Measurements from ENCODE around the gene PBX1.

Gene PBX1

GRCh38 chr1:164764333-164764732 lies 205.3 kb downstream of the PBX1 start:
- no peak for ATAC-seq

GRCh38 chr1:164765557-164765956 lies 206.6 kb downstream of the PBX1 start:
- ATAC-seq, result no peak

- no peak for ATAC-seq
Observed at GRCh38 chr1:164765992-164766720, 207.2 kb downstream of the PBX1 start.

- no peak for ATAC-seq
Observed at GRCh38 chr1:164767752-164768402, 208.9 kb downstream of the PBX1 start.

DNA sequence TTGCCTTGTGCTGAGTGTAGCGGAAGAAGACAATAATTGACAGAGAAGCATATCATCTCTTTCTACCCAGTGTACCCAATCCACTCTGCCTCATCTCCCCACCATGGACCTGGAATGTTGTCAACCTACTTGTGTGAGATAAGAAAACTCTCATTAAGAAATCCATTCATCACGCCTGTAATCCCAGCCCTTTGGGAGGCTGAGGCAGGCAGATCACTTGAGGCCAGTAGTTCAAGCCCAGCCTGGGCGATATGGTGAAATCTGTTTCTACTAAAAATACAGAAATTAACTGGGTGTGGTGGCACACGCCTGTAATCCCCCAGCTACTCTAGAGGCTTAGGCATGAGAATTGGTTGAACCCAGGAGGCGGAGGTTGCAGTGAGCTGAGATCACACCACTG lies 209.6 kb downstream of the PBX1 start:
- ATAC-seq, result no peak

- no peak for ATAC-seq
Observed at GRCh38 chr1:164769486-164770130, 210.6 kb downstream of the PBX1 start.

DNA sequence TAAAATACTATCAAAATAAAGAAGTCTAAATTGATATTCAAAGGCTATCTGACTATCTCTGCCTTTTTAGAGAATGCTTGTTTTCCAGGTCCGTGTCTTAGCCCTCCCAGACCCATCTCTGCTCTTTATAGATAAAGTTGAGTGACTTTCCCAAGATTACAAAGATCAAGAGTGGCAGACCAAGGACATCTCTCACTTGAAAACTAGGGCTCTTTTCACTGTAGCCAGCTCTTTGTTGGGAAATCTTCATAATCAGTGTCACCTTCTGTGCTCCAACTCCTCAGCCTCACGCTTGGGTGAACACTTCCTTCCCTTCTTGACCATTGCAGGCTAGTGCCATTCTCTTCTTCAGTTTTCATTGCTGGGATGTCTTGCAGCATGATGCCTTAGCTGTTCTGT lies 211.1 kb downstream of the PBX1 start:
- ATAC-seq, result no peak

DNA sequence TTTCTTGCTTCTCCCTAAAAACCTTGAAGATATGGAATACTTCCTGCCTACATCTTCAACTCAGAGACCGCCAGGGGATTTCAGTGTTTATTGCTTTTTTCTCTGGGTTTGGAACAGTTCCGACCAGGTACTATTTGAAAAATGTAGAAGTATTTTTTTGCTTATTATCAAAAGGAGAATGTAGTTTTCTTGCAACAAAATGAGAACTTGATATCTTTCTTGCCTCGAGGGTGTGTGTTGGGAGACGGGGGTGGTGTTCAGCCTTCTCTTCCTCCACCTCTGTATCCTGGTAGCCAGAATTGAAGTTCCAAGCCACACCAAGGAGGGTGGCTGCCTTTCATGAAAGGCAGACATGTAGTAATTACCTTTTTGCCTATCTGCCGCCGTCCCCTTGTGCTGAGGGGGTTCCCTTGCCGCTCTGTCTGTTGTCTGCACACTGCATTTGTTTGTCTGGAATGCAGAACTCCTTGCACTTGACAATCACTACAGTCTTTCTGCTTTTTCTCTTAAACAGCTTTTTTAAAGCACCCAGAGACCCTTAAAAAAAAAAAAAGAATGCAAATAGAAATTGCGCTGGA lies 212.1 kb downstream of the PBX1 start:
- ATAC-seq, result no peak

DNA sequence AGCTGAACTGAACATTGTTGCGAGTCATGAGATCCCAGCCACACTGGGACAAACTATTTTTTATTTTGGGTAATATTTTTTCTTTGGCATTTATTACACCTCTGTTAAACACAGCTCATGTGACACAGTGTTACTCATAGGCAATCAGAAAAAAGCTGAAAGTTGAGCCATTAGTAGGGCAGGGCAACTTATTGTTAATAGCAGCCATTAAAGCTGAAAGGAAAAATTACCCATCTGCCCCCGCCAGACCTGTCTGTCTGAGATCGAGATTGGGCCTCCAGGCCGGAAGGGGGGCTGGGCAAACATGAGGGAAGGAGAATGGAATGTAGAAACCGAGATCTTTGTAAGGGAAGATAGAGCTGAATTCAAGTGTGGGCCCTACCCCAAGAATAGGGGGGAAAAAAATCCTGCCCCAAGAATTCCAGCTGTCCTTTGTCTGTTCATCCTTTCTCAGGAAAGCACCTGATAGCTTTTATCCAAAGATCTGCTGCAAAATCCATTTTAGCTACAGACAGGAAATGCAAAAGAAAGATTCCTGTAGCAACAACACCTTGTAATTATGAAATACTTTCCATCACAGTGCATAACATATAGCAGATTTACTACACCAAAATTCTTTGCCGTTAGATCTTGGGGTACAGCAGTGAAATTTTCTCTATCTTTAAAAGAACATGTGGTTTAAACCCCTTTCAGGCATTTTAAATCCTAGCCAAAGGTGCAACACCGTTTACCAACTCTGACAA lies 212.8 kb downstream of the PBX1 start:
- ATAC-seq, result no peak

DNA sequence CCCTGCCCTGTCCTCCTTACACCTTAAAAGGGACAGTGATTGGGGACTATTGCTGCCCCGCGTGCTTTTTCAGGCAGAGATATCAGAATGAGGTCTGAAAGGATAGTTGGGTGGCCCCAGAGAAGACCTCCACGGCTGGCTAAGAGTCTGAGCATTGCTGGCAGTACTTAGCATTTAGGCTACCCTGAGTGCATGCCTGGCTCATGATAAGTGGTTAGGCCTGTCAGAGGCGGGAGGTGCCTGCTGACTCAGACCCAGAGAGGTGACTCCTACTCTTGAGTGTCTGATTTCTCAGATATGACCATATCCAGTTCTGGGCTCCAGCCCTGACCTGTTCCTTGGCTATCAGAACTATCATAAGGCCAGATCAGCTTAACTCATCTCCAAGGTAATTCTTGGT lies 213.7 kb downstream of the PBX1 start:
- ATAC-seq, result no peak

DNA sequence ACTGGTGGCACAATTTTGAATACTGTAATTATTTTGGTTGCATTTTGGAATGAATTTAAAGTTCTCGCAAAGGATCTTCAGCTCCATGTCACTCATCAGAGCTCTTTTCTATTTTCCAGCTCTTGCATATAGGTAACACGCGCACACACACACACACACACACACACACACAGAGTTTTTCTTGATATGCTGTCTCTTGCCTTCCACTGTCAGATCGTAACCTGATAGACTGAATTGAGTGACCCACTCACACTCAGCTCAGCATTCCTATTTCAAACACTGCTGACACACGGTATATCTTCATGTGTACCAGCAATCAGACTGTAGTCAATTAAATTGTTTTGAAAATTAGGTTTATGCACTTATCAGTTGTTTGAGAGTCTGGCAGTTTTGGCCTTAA lies 214.1 kb downstream of the PBX1 start:
- ATAC-seq, result no peak

- ATAC-seq, result no peak
Observed at GRCh38 chr1:164774413-164774812, 215.4 kb downstream of the PBX1 start.

DNA sequence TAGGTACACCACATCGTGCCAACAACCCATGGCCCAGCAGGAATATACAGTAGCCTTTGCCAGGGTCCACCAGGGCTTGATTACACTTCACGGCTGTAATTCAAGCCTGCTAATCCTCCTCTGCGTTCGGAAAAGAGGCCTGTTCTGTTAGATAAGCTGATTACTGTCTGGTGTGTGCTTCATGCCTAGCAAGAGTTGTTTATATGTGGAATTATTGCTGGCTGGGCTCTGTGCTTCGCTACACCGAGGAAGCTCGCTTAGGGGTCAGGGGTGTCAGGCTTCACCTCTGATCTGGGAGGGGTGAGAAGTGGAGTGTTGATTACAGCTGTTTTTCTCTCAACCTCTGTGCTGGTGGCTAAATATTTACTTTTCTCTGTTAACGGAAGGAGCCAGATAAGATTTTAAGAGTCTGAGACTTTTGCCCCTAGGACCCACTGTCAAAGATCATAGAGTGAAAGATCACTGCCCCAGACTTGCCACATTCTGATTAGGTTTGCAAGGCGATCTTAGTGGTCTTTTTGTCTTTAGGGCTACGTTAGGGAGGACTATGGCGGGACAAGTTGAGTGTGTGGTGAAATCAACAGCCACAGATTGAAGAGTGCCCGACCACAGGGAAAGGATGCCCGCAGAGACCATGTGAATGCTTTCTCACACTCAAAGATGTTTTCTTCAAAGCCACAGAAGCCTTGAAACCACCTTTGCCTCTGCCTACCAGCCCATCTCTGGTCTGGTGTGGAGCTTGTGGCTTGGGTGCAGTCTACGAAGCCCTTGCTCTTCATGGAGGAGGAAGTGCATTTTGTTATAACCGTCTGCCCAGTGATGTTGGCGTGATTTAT lies 216.1 kb downstream of the PBX1 start:
- no peak for ATAC-seq

- no peak for ATAC-seq
Observed at GRCh38 chr1:164777518-164777917, 218.5 kb downstream of the PBX1 start.

DNA sequence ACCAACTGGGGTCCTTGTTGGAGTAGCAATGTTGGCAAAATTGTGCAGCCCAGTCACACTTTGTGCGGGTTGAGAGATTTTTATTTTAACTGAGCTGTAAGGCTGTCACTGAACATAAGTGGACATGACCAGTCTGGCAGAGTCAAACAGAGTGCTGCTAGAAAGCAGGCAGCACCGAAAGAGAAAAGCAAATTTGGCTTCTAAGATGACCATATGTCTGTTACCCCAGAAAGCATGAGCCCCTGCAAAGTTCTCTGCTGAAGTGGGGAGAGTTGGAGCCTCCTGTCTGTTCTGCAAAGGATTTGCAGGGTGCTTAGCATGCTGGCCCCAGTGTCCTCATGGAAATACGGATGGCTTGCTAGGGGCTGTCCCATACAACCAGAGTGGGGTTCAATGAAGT lies 220.4 kb downstream of the PBX1 start:
- no peak for ATAC-seq

GRCh38 chr1:164780111-164780812 lies 221.3 kb downstream of the PBX1 start:
- ATAC-seq, result no peak

GRCh38 chr1:164780863-164781262 lies 221.9 kb downstream of the PBX1 start:
- no peak for ATAC-seq

DNA sequence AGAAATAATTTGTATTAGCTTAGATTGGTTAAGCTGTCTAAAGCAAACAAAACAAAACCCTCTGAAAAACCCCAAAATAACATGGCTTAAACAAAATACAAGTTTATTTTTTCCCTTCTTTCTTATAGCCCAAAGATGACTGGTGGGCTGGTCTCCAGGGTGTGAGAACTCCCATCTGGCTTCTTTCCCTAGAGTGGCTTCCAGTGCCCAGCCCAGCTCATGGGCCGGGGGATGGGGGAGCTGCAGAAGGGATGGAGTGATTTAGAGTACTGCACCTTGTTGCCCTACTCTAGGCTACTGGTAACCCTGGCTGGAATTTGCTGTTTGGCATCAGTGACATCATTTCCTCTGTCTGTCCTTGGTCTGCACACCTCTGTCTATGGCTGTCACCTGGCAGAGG lies 223.0 kb downstream of the PBX1 start:
- peak in 1 of 2 donors; percentile 13 for ATAC-seq

GRCh38 chr1:164783778-164784555 lies 225.0 kb downstream of the PBX1 start:
- ATAC-seq, result no peak

DNA sequence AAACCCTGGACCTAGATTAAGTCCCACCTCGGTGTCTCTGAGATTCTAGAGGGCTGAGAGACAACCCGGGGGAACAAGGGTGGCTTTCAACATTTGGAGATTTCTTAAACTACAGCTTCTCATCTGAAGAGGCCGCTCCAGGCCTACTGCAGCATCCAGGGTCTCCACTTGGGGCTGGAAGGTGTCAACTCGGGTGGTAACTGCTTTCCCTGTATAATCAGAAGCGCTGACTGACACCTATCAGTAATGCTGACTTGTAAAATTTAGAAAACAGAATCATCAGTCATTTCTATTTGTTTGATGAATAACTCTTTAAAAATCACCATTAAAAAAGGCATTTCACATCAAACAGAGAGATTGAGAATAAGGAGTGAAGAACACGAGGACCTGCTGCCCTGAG lies 226.0 kb downstream of the PBX1 start:
- no peak for ATAC-seq

Measured in activated CD4-positive, CD25-positive, alpha-beta regulatory T cell treated with anti-CD3 and anti-CD28 coated beads, Interleukin-2, amount 50 U/mL, for 24 hours (primary cell).